HL-60 (cell line): ENCODE measurements around the gene BCL2L1.

Source experiments
- DNase-seq, 2 experiments: peaks; one replicate each; pipeline ENCODE4 v3.0.0-alpha.2; 2010 to 2020; ENCODE audit warnings: low read depth in 1 of 2, low spot score in 1 of 2
- H3K27ac ChIP-seq: fragments of 250-450 bp; sonication (Bioruptor Pico); replicated peaks from 2 replicates; pipeline ENCODE4 v1.5.1; 2020; ENCODE audit warnings: mild to moderate bottlenecking, moderate library complexity
- H3K27me3 ChIP-seq: fragments of 250-450 bp; sonication (Bioruptor Pico); 2 replicates; pipeline ENCODE4 v1.5.1; 2021; ENCODE audit warnings: mild to moderate bottlenecking, moderate library complexity; ENCODE audit not compliant: insufficient read depth, poor library complexity, severe bottlenecking
- H3K4me3 ChIP-seq: replicated peaks from 2 replicates; pipeline ENCODE4 v1.5.1; 2011; ENCODE audit warnings: mild to moderate bottlenecking, control low read depth, low read length; ENCODE audit not compliant: insufficient read depth
- GABPA ChIP-seq: IDR thresholded peaks from 2 replicates; pipeline ENCODE4 v1.6.1; 2012; ENCODE audit warnings: low read depth
- POLR2AphosphoS5 ChIP-seq: IDR thresholded peaks from 2 replicates; pipeline ENCODE4 v1.6.1; 2012; ENCODE audit warnings: low read depth
- SPI1 ChIP-seq: IDR thresholded peaks from 2 replicates; pipeline ENCODE4 v1.6.1; 2012; ENCODE audit warnings: low read depth, mild to moderate bottlenecking, borderline replicate concordance
- TF ChIP-seq, protein P1 (sequence below): IDR thresholded peaks from 2 replicates; pipeline ENCODE4 v1.6.1; 2012; ENCODE audit warnings: low read depth; ENCODE audit not compliant: insufficient replicate concordance
- TF ChIP-seq, protein P2 (sequence below): IDR thresholded peaks from one replicate; pipeline ENCODE4 v1.5.1; 2011; ENCODE audit warnings: low read length, control low read depth, inconsistent platforms; ENCODE audit not compliant: insufficient read depth

BCL2L1 gene

DNA sequence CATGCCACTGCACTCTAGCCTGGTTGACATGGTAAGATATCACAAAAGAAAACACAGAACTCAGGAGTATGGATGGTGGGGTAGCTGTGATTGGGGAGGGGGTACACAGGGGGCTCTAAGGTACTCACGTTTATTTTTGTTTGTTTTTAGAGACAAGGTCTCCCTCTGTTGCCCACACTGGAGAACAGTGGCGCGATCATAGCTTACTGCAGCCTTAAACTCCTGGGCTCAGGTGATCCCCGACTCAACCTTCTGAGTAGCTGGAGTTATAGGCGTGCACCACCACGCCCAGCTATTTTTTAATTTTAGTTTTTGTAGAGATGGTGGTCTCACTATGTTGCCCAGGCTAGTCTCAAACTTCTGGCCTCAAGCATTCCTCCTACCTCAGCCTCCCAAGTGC is 29.3 kb downstream of the BCL2L1 start:
- DNase-seq, result no peak
- no peaks in the 10 kb centered on the region for H3K27me3 ChIP-seq
- H3K4me3 ChIP-seq, result no peak overlapping the region
- H3K27ac ChIP-seq, result no peak overlapping the region
- TF ChIP-seq GABPA (no peak), SPI1 (no peak), POLR2AphosphoS5 (no peak)
- TF ChIP-seq, protein P1, sequence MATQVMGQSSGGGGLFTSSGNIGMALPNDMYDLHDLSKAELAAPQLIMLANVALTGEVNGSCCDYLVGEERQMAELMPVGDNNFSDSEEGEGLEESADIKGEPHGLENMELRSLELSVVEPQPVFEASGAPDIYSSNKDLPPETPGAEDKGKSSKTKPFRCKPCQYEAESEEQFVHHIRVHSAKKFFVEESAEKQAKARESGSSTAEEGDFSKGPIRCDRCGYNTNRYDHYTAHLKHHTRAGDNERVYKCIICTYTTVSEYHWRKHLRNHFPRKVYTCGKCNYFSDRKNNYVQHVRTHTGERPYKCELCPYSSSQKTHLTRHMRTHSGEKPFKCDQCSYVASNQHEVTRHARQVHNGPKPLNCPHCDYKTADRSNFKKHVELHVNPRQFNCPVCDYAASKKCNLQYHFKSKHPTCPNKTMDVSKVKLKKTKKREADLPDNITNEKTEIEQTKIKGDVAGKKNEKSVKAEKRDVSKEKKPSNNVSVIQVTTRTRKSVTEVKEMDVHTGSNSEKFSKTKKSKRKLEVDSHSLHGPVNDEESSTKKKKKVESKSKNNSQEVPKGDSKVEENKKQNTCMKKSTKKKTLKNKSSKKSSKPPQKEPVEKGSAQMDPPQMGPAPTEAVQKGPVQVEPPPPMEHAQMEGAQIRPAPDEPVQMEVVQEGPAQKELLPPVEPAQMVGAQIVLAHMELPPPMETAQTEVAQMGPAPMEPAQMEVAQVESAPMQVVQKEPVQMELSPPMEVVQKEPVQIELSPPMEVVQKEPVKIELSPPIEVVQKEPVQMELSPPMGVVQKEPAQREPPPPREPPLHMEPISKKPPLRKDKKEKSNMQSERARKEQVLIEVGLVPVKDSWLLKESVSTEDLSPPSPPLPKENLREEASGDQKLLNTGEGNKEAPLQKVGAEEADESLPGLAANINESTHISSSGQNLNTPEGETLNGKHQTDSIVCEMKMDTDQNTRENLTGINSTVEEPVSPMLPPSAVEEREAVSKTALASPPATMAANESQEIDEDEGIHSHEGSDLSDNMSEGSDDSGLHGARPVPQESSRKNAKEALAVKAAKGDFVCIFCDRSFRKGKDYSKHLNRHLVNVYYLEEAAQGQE, result no peak
- TF ChIP-seq, protein P2, sequence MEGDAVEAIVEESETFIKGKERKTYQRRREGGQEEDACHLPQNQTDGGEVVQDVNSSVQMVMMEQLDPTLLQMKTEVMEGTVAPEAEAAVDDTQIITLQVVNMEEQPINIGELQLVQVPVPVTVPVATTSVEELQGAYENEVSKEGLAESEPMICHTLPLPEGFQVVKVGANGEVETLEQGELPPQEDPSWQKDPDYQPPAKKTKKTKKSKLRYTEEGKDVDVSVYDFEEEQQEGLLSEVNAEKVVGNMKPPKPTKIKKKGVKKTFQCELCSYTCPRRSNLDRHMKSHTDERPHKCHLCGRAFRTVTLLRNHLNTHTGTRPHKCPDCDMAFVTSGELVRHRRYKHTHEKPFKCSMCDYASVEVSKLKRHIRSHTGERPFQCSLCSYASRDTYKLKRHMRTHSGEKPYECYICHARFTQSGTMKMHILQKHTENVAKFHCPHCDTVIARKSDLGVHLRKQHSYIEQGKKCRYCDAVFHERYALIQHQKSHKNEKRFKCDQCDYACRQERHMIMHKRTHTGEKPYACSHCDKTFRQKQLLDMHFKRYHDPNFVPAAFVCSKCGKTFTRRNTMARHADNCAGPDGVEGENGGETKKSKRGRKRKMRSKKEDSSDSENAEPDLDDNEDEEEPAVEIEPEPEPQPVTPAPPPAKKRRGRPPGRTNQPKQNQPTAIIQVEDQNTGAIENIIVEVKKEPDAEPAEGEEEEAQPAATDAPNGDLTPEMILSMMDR, result no peak

DNA sequence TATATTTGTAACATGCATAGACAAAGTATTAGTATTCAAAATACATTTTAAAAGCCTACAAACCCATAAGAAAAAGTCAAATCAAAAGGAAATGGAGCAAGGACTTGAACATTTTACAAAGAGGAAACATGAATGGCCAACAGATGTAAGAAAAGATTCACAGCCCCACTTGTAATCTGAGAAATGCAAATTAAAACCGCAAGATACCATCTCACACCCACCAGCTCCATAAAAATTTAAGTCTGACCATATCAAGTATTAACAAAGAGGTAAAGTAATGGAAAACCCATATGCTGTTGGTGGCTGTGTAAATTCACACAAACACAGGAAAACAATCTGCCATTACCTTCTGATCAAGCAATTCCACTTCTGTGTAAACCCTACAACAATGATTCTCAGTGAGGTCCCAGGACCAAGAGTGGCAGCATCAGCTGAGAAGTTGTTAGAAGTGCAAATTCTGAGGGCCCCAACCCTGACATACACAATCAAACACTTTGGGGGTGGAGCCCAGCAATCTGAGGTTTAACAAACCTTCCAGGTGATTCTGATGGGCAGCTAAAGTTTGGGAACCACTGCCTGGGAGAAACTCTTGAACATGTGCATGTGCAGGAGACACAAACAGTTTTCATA is 30.9 kb downstream of the BCL2L1 start:
- H3K27me3 ChIP-seq, result no peaks in the 10 kb centered on the region
- no peak for TF ChIP-seq POLR2AphosphoS5
- TF ChIP-seq, protein P1, result no peak
- TF ChIP-seq GABPA, result no peak
- TF ChIP-seq, protein P2, result no peak
- TF ChIP-seq SPI1, result no peak
- no peak overlapping the region for H3K4me3 ChIP-seq
- no peak for DNase-seq
- no peak overlapping the region for H3K27ac ChIP-seq

DNA sequence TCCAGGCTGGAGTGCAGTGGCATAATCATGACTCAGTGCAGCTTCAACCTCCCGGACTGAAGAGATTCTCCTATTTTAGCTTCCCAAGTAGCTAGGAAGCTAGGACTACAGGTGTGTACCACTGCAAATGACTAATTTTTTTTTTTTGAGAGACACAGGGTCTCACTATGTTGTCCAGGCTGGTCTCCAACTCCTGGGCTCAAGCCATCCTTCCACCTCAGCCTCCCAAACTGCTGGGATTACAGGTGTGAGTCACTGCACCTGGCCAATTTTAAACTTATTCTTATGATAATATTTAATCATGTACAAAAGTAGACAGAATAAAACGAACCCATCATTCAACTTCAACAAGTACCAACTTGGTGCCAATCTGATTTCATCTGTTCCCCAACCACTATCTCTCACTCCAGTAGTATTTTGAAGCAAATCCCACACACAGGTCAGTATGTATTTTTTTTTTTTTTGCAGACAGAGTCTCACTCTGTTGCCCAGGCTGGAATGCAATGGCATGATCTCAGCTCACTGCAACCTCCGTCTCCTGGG is 32.5 kb downstream of the BCL2L1 start:
- Histone ChIP-seq H3K27ac (no peak overlapping the region), H3K27me3 (no peaks in the 10 kb centered on the region), H3K4me3 (no peak overlapping the region)
- TF ChIP-seq, protein P2, result no peak
- TF ChIP-seq SPI1, result no peak
- TF ChIP-seq, protein P1, result no peak
- TF ChIP-seq GABPA, result no peak
- no peak for TF ChIP-seq POLR2AphosphoS5
- DNase-seq, result no peak
